HEK293 (cell line): ENCODE data around the gene TPI1.

Source experiments
- AEBP2 ChIP-seq: fragments of 450-650 bp; formaldehyde crosslinking; IDR thresholded peaks from 2 replicates; pipeline ENCODE4 v1.5.1; 2016; ENCODE audit warnings: missing biosample characterization, missing genetic modification characterization, borderline replicate concordance
- GLIS1 ChIP-seq: fragments of 450-650 bp; formaldehyde crosslinking; IDR thresholded peaks from 2 replicates; pipeline ENCODE4 v1.5.1; 2016; ENCODE audit warnings: missing biosample characterization, missing genetic modification characterization
- KLF7 ChIP-seq: fragments of 450-650 bp; formaldehyde crosslinking; IDR thresholded peaks from 2 replicates; pipeline ENCODE4 v1.5.1; 2016; ENCODE audit warnings: missing biosample characterization, missing genetic modification characterization, borderline replicate concordance
- OSR2 ChIP-seq: fragments of 450-650 bp; formaldehyde crosslinking; IDR thresholded peaks from 2 replicates; pipeline ENCODE4 v1.5.1; 2016; ENCODE audit warnings: missing biosample characterization, missing genetic modification characterization
- PRDM10 ChIP-seq: fragments of 450-650 bp; formaldehyde crosslinking; IDR thresholded peaks from 2 replicates; pipeline ENCODE4 v1.5.1; 2016; ENCODE audit warnings: missing biosample characterization, missing genetic modification characterization
- SP2 ChIP-seq: fragments of 450-650 bp; formaldehyde crosslinking; IDR thresholded peaks from 2 replicates; pipeline ENCODE4 v1.5.1; 2016; ENCODE audit warnings: missing biosample characterization, missing genetic modification characterization
- ZBTB11 ChIP-seq: fragments of 450-650 bp; formaldehyde crosslinking; conservative IDR thresholded peaks from 2 replicates; pipeline ENCODE4 v1.5.1; 2016; ENCODE audit warnings: low read depth, missing biosample characterization, missing genetic modification characterization
- ZBTB49 ChIP-seq: fragments of 450-650 bp; formaldehyde crosslinking; IDR thresholded peaks from 2 replicates; pipeline ENCODE4 v1.5.1; 2016; ENCODE audit warnings: missing biosample characterization, missing genetic modification characterization, low read depth
- ZFHX2 ChIP-seq: fragments of 450-650 bp; formaldehyde crosslinking; conservative IDR thresholded peaks from 2 replicates; pipeline ENCODE4 v1.5.1; 2016; ENCODE audit warnings: missing biosample characterization, missing genetic modification characterization
- ZNF311 ChIP-seq: fragments of 450-650 bp; formaldehyde crosslinking; IDR thresholded peaks from 2 replicates; pipeline ENCODE4 v1.5.1; 2017; ENCODE audit warnings: missing biosample characterization, missing genetic modification characterization, borderline replicate concordance
- ZNF354C ChIP-seq: fragments of 450-650 bp; formaldehyde crosslinking; IDR thresholded peaks from 2 replicates; pipeline ENCODE4 v1.5.1; 2016; ENCODE audit warnings: missing biosample characterization, missing genetic modification characterization, low read depth, borderline replicate concordance
- ZNF394 ChIP-seq: fragments of 450-650 bp; formaldehyde crosslinking; IDR thresholded peaks from 2 replicates; pipeline ENCODE4 v1.5.1; 2016; ENCODE audit warnings: missing biosample characterization, missing genetic modification characterization, mild to moderate bottlenecking, moderate library complexity, borderline replicate concordance
- ZNF433 ChIP-seq: fragments of 450-650 bp; formaldehyde crosslinking; IDR thresholded peaks from 2 replicates; pipeline ENCODE4 v1.5.1; 2016; ENCODE audit warnings: missing biosample characterization, missing genetic modification characterization, low read depth
- ZNF571 ChIP-seq: fragments of 450-650 bp; formaldehyde crosslinking; IDR thresholded peaks from 2 replicates; pipeline ENCODE4 v1.5.0; 2017; ENCODE audit warnings: missing biosample characterization, missing genetic modification characterization

Gene TPI1

GRCh38 chr12:6866163-6866919 is 990 bp upstream of the TPI1 start (continued):
- TF ChIP-seq AEBP2 (tag by site-specific recombination) (no peak), KLF7 (no peak), ZFHX2 (tag by site-specific recombination) (peak; percentile 45), OSR2 (tag by site-specific recombination) (no peak), GLIS1 (tag by site-specific recombination) (0 out of 2 replicates have a peak, but pooled peaks have one; percentile 7), ZNF571 (no peak), ZNF354C (no peak), ZNF433 (tag by site-specific recombination) (no peak), SP2 (peak; percentile 34; the same call in 1 of the 2 replicates), ZBTB11 (tag by site-specific recombination) (no peak), ZBTB49 (tag by site-specific recombination) (no peak), ZNF394 (tag by site-specific recombination) (no peak), PRDM10 (tag by site-specific recombination) (0 out of 2 replicates have a peak, but pooled peaks have one; percentile 37), ZNF311 (tag by site-specific recombination) (no peak)
